Lung (tissue), 12 donors: ENCODE data around the gene NAIF1. TPM values are rescaled to one million over a fixed set of nuclear protein-coding genes. Genes with fewer than 3 reads are reported as not detected.

ENCODE experiments used
- ATAC-seq: fragments of 200-7000 bp; cut with Tn5 transposase; one replicate; pipeline ENCODE4 v1.9.1; 2020; ENCODE audit warnings: moderate number of reproducible peaks; ENCODE audit not compliant: insufficient read depth, low FRiP score
- DNase-seq, 3 donors: peaks; one replicate each; pipeline ENCODE4 v3.0.0-alpha.2; 2013 to 2017
- H3K27ac ChIP-seq, 2 donors: one replicate each; pipeline ENCODE4 v1.5.1; 2013; ENCODE audit warnings: mild to moderate bottlenecking in 2 of 2, moderate library complexity in 2 of 2, control low read depth in 1 of 2, inconsistent platforms in 1 of 2, low read depth in 1 of 2, low read length in 1 of 2
- H3K27me3 ChIP-seq, 3 donors: one replicate each; pipeline ENCODE4 v1.5.1; 2013; ENCODE audit warnings: low read length in 2 of 3; ENCODE audit not compliant: control insufficient read depth in 3 of 3, insufficient read depth in 3 of 3
- H3K36me3 ChIP-seq, 4 donors: one replicate each; pipeline ENCODE4 v1.5.1; 2013; ENCODE audit warnings: low read length in 4 of 4, mild to moderate bottlenecking in 1 of 4, moderate library complexity in 1 of 4; ENCODE audit not compliant: control insufficient read depth in 4 of 4, insufficient read depth in 4 of 4
- H3K4me1 ChIP-seq, 5 donors: one replicate each; pipeline ENCODE4 v1.5.1; 2013; ENCODE audit warnings: low read length in 5 of 5, mild to moderate bottlenecking in 2 of 5, moderate library complexity in 1 of 5; ENCODE audit not compliant: control insufficient read depth in 5 of 5, insufficient read depth in 5 of 5
- H3K4me3 ChIP-seq: one replicate; pipeline ENCODE4 v1.5.1; 2013; ENCODE audit warnings: mild to moderate bottlenecking, control low read depth, moderate library complexity
- H3K9ac ChIP-seq, 2 donors: one replicate each; pipeline ENCODE4 v1.5.1; 2013; ENCODE audit warnings: low read length in 2 of 2, control low read depth in 1 of 2; ENCODE audit not compliant: insufficient read depth in 1 of 2
- H3K9me3 ChIP-seq, 4 donors: one replicate each; pipeline ENCODE4 v1.5.1; 2013; ENCODE audit warnings: low read length in 3 of 4, mild to moderate bottlenecking in 1 of 4, moderate library complexity in 1 of 4; ENCODE audit not compliant: control insufficient read depth in 4 of 4, insufficient read depth in 3 of 4
- CTCF ChIP-seq: IDR thresholded peaks from 2 replicates; pipeline ENCODE4 v1.5.1; 2012; ENCODE audit warnings: mild to moderate bottlenecking; ENCODE audit errors: control extremely low read depth, extremely low read depth
- WGBS, 2 donors: extraction: QIAGEN DNeasy Blood & Tissue Kit; methylation state at CpG; one replicate each; pipeline ENCODE4 v1.1.7; 2013; 5-methylcytosine and 5-hydroxymethylcytosine counted together
- polyA plus RNA-seq, 2 donors: library from polyadenylated mRNA; stranded (reverse); fragments of 200-250 nt; gene quantifications; one replicate each; pipeline ENCODE4 v1.2.1, GENCODE V29; 2013
- total RNA-seq, 2 donors: library from RNA; depleted of rRNA in 1 of 2; stranded (reverse); fragments of >200 nt in 1 of 2; gene quantifications; one replicate each; pipeline ENCODE4 v1.2.1, GENCODE V29; 2014 to 2021
- donor health status: control.
- donor health status: control.
- donor health status: Bipolar disorder and iron deficiency.
- donor health status: healthy.
- donor health status: DM: yes; HTN: yes; CAD: no.

NAIF1 gene
- total and polyA plus RNA-seq, 4 donors, result 7.2 to 9.4 (median 8.8) TPM

GRCh38 chr9:128104171-128104618, 37.1 kb upstream of the NAIF1 start:
- Histone ChIP-seq H3K4me1 (peaks cover 3 to 24% (median 18%) of the 10 kb centered on the region in 5 donors), H3K4me3 (no peak overlapping the region), H3K9me3 (no peaks in the 10 kb centered on the region), H3K9ac (no peak overlapping the region), H3K27ac (peak overlapping the region in 1 of 2 donors; percentile 26), H3K27me3 (no peaks in the 10 kb centered on the region), H3K36me3 (peaks cover 17 to 71% (median 45%) of the 10 kb centered on the region in 4 donors)
- WGBS, 2 donors, result 61 to 62% methylated on average over 6 of the region's 6 CpGs
- TF ChIP-seq CTCF, result no peak
- no peak for ATAC-seq
- DNase-seq, result no peak

- no peak for ATAC-seq
- H3K27ac ChIP-seq, result no peak overlapping the region
- H3K9ac ChIP-seq, result no peak overlapping the region
Measured at GRCh38 chr9:128103589-128103962, 36.5 kb upstream of the NAIF1 start.

GRCh38 chr9:128102861-128103588, 35.9 kb upstream of the NAIF1 start:
- peaks cover 7 to 31% (median 24%) of the 10 kb centered on the region in 5 donors for H3K4me1 ChIP-seq
- no peak for DNase-seq
- WGBS, 2 donors, result 82 to 85% methylated on average over 23 of the region's 23 CpGs

More at GRCh38 chr9:128103589-128103962, 36.5 kb upstream of the NAIF1 start:
- WGBS, 2 donors, result 68 to 73% methylated on average over 8 of the region's 8 CpGs
- Histone ChIP-seq H3K4me3 (no peak overlapping the region), H3K4me1 (peaks cover 5 to 25% (median 24%) of the 10 kb centered on the region in 5 donors), H3K36me3 (peaks cover 14 to 68% (median 45%) of the 10 kb centered on the region in 4 donors), H3K9me3 (no peaks in the 10 kb centered on the region), H3K27me3 (no peaks in the 10 kb centered on the region)
- no peak for DNase-seq
- no peak for TF ChIP-seq CTCF

More at GRCh38 chr9:128102861-128103588, 35.9 kb upstream of the NAIF1 start:
- H3K27me3 ChIP-seq, result no peaks in the 10 kb centered on the region
- peaks cover 14 to 64% (median 43%) of the 10 kb centered on the region in 4 donors for H3K36me3 ChIP-seq
- no peak overlapping the region for H3K27ac ChIP-seq
- ATAC-seq, result no peak
- TF ChIP-seq CTCF, result no peak
- no peak overlapping the region for H3K4me3 ChIP-seq
- no peaks in the 10 kb centered on the region for H3K9me3 ChIP-seq
- H3K9ac ChIP-seq, result no peak overlapping the region
